Cardiac muscle cell (in vitro differentiated cells and primary cell): Measurements from ENCODE around the gene SMAD6. TPM values are rescaled to one million over a fixed set of nuclear protein-coding genes. Genes with fewer than 3 reads are reported as not detected.

Experiments used
- DNase-seq, 2 donors: peaks; one replicate each; pipeline versions ENCODE4 v3.0.0 to v3.0.0-alpha.2; 2010 to 2017; ENCODE audit warnings: low read depth in 1 of 2, low spot score in 1 of 2
- H3K27ac ChIP-seq: fragments of 200-600 bp; sonication (generic); 2 replicates; pipeline ENCODE4 v1.5.1; 2016
- H3K27me3 ChIP-seq: fragments of 200-600 bp; sonication (generic); 2 replicates; pipeline ENCODE4 v1.6.0; 2016; ENCODE audit warnings: control low read depth
- H3K36me3 ChIP-seq: fragments of 200-600 bp; sonication (generic); 2 replicates; pipeline ENCODE4 v1.5.1; 2016; ENCODE audit warnings: control low read depth
- H3K4me1 ChIP-seq: fragments of 200-600 bp; sonication (generic); 2 replicates; pipeline ENCODE4 v1.8.1; 2017; ENCODE audit warnings: low read depth, mild to moderate bottlenecking, mixed run types
- H3K4me3 ChIP-seq: fragments of 200-600 bp; sonication (generic); 2 replicates; pipeline ENCODE4 v1.5.1; 2016; ENCODE audit warnings: mild to moderate bottlenecking
- H3K9me3 ChIP-seq: fragments of 200-600 bp; sonication (generic); 2 replicates; pipeline ENCODE4 v1.5.1; 2017; ENCODE audit warnings: low read depth, mild to moderate bottlenecking, control low read depth
- CTCF ChIP-seq: IDR thresholded peaks from 2 replicates; pipeline ENCODE4 v1.5.1; 2012; ENCODE audit warnings: low read depth, mild to moderate bottlenecking, low read length
- polyA plus RNA-seq: library from polyadenylated mRNA; unstranded; fragments of >200 nt; fragmentation: Nextera tagmentation; extraction: Ambion mirVana; gene quantifications from 2 replicates; pipeline ENCODE4 v1.2.1, GENCODE V29; 2016
- total RNA-seq: library from RNA; depleted of rRNA; stranded (reverse); fragments of >200 nt; gene quantifications from 2 replicates; pipeline ENCODE4 v1.2.3, GENCODE V29; 2016

SMAD6 gene
- total and polyA plus RNA-seq, 2 experiments from 2014 or later = 106 to 274 TPM

- Histone ChIP-seq H3K4me3 (no peak overlapping the region), H3K4me1 (peaks cover 11% of the 10 kb centered on the region), H3K27me3 (no peaks in the 10 kb centered on the region), H3K36me3 (no peaks in the 10 kb centered on the region), H3K27ac (peak overlapping the region; percentile 12), H3K9me3 (no peaks in the 10 kb centered on the region)
- no peak for TF ChIP-seq CTCF
- DNase-seq = no peak
Observed at GRCh38 chr15:66670175-66670574, 31.9 kb upstream of the SMAD6 start.

- no peaks in the 10 kb centered on the region for H3K36me3 ChIP-seq
Observed at GRCh38 chr15:66670762-66671580, 31.1 kb upstream of the SMAD6 start.

DNA sequence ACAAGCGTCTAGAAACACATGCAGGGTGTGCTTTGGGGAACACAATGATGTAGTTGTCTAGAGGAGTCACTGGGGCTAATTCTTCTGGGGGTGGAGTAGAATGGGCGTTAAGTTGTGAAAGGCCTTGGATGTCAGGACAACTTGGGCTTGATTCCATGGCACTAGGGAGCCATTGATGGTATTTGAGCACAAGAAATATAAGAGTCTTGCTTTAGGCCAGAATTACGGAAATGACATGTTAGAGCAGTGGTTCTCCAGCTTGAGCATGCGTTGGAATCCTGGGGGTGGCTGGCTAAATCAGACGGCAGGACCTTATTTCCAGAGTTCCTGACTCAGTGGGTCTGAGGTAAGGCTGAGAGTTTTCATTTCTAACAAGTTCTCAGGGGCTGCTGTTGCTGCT lies 29.2 kb upstream of the SMAD6 start:
- no peak overlapping the region for H3K4me3 ChIP-seq
- DNase-seq = no peak
- H3K27ac ChIP-seq = peak overlapping the region; percentile 64
- no peaks in the 10 kb centered on the region for H3K9me3 ChIP-seq
- no peaks in the 10 kb centered on the region for H3K27me3 ChIP-seq
- H3K4me1 ChIP-seq = peaks cover 27% of the 10 kb centered on the region
- no peak for TF ChIP-seq CTCF
- no peaks in the 10 kb centered on the region for H3K36me3 ChIP-seq

More at GRCh38 chr15:66670762-66671580, 31.1 kb upstream of the SMAD6 start:
- no peak for TF ChIP-seq CTCF
- Histone ChIP-seq H3K4me3 (no peak overlapping the region), H3K4me1 (peaks cover 17% of the 10 kb centered on the region), H3K27ac (peak overlapping the region; percentile 53), H3K9me3 (no peaks in the 10 kb centered on the region), H3K27me3 (no peaks in the 10 kb centered on the region)
- no peak for DNase-seq

DNA sequence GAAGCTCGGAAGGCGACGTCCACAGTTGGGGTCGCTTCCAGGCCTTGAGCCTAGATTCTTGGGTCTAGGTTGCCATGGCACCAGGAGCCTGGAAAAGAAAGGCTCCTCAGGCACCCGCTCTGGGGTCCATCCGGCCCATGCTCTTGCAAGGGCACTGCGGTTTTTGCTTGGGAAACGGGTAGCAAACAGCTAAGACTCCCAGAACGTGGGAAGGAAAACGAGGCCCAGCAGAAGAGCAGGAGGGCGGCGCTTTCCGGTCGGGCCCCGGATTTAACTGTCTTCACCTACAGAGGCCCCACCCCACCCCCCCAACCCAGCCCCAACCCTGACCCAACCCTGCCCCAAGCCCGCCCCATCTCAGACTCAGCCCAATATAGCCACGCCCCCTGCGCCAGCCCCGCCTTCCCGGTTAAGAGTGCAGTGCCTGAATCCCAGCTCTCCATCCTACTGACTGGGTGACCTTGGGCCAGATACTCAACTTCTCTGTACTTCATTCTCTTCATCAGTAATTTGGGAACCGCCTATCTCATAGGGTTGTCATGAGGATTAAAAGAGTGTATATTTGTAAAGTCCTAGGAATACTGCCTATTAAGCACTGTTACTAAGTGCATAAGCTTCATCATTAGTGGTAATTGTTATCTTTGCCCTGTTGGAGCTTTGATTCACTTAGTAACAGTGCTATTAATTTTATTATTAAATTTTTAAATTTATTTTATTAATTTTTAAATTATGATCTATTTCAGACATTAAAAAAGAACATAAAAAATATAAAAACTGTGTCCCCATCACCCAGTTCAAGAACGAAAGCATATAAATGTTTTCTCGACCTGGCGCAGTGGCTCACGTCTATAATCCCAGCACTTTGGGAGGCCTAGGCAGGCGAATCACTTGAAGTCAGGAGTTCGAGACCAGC lies 28.4 kb upstream of the SMAD6 start:
- no peaks in the 10 kb centered on the region for H3K36me3 ChIP-seq
- H3K4me3 ChIP-seq = no peak overlapping the region
- TF ChIP-seq CTCF = no peak
- H3K9me3 ChIP-seq = no peaks in the 10 kb centered on the region
- DNase-seq = peak; percentile 66 to 77
- peaks cover 35% of the 10 kb centered on the region for H3K4me1 ChIP-seq
- peak overlapping the region; percentile 64 for H3K27ac ChIP-seq
- no peaks in the 10 kb centered on the region for H3K27me3 ChIP-seq

GRCh38 chr15:66674756-66675155 lies 27.3 kb upstream of the SMAD6 start:
- Histone ChIP-seq H3K27ac (no peak overlapping the region), H3K4me3 (no peak overlapping the region), H3K36me3 (no peaks in the 10 kb centered on the region), H3K4me1 (peaks cover 43% of the 10 kb centered on the region), H3K9me3 (no peaks in the 10 kb centered on the region), H3K27me3 (no peaks in the 10 kb centered on the region)
- no peak for DNase-seq
- TF ChIP-seq CTCF = no peak
